Natural killer cell (primary cell): Measurements from ENCODE around the gene HAUS7. TPM values are rescaled to one million over a fixed set of nuclear protein-coding genes. Genes with fewer than 3 reads are reported as not detected.

Source experiments
- ATAC-seq, 3 donors: fragments of 150-1000 bp in 2 of 3; fragments of 200-7000 bp in 1 of 3; cut with Tn5 transposase; 1 replicate in 1 of 3; 2 replicates in 2 of 3; pipeline ENCODE4 v1.10.0; 2021; ENCODE audit warnings: mild to moderate bottlenecking in 2 of 3, moderate library complexity in 2 of 3
- DNase-seq, 2 donors: peaks; one replicate each; pipeline versions ENCODE4 v3.0.0 to v3.0.0-alpha.2; 2013 to 2021; ENCODE audit warnings: mixed read lengths in 1 of 2
- H3K27ac ChIP-seq: one replicate; pipeline ENCODE4 v1.5.1; 2013; ENCODE audit warnings: mild to moderate bottlenecking, low read length
- H3K27me3 ChIP-seq: one replicate; pipeline ENCODE4 v1.6.1; 2013; ENCODE audit warnings: low read length; ENCODE audit not compliant: control insufficient read depth, insufficient read depth
- H3K36me3 ChIP-seq: one replicate; pipeline ENCODE4 v1.6.1; 2013; ENCODE audit warnings: low read length; ENCODE audit not compliant: control insufficient read depth, insufficient read depth
- H3K4me1 ChIP-seq: one replicate; pipeline ENCODE4 v1.6.1; 2013; ENCODE audit warnings: low read length; ENCODE audit not compliant: control insufficient read depth, insufficient read depth
- H3K4me3 ChIP-seq: one replicate; pipeline ENCODE4 v1.5.1; 2013; ENCODE audit warnings: low read length
- H3K9me3 ChIP-seq: one replicate; pipeline ENCODE4 v1.6.1; 2013; ENCODE audit warnings: low read length; ENCODE audit not compliant: control insufficient read depth, insufficient read depth
- H3K27ac Mint-ChIP-seq, 2 donors: one replicate each; pipeline ENCODE4 v1.8.0; 2022; ENCODE audit warnings: mild to moderate bottlenecking in 2 of 2, mixed read lengths in 2 of 2, moderate library complexity in 1 of 2
- H3K27me3 Mint-ChIP-seq, 2 donors: one replicate each; pipeline ENCODE4 v1.8.0; 2022; ENCODE audit warnings: low read depth in 2 of 2, mixed read lengths in 2 of 2
- H3K36me3 Mint-ChIP-seq: one replicate; pipeline ENCODE4 v1.8.0; 2022; ENCODE audit warnings: mixed read lengths
- H3K4me1 Mint-ChIP-seq, 2 donors: one replicate each; pipeline ENCODE4 v1.8.0; 2022; ENCODE audit warnings: mixed read lengths in 2 of 2
- H3K4me3 Mint-ChIP-seq: one replicate; pipeline ENCODE4 v1.8.0; 2022; ENCODE audit warnings: mild to moderate bottlenecking, moderate library complexity, mixed read lengths
- H3K9me3 Mint-ChIP-seq, 2 donors: one replicate each; pipeline ENCODE4 v1.8.0; 2022; ENCODE audit warnings: mixed read lengths in 2 of 2
- WGBS: methylation state at CpG from one replicate; pipeline ENCODE4 v1.1.7; 2013; ENCODE audit warnings: missing lambda C conversion rate; ENCODE audit not compliant: insufficient coverage; 5-methylcytosine and 5-hydroxymethylcytosine counted together
- intact Hi-C: fragments of 100-400 bp; cut with micrococcal nuclease; formaldehyde crosslinking; loops from one replicate; pipeline ENCODE4 v1.14.2; 2022
- total RNA-seq, 4 donors: library from RNA; stranded (reverse); fragments of 120-200 nt in 1 of 4; gene quantifications; one replicate each; pipeline versions ENCODE4 v1.2.3 to v1.2.4, GENCODE V29; 2013 to 2022
- TF ChIP-seq, protein P1 (sequence below): fragments of 200-600 bp; IDR thresholded peaks from one replicate; pipeline ENCODE4 v1.8.0; 2022; ENCODE audit warnings: antibody characterized with exemption

The HAUS7 gene
- total RNA-seq, 3 donors from 2014 or later (not counting 1 experiment from before 2014, with no cell fraction given) = 27.4 to 33.1 (median 31.9) TPM

- DNase-seq (no peak), ATAC-seq (no peak)
- TF ChIP-seq, protein P1, sequence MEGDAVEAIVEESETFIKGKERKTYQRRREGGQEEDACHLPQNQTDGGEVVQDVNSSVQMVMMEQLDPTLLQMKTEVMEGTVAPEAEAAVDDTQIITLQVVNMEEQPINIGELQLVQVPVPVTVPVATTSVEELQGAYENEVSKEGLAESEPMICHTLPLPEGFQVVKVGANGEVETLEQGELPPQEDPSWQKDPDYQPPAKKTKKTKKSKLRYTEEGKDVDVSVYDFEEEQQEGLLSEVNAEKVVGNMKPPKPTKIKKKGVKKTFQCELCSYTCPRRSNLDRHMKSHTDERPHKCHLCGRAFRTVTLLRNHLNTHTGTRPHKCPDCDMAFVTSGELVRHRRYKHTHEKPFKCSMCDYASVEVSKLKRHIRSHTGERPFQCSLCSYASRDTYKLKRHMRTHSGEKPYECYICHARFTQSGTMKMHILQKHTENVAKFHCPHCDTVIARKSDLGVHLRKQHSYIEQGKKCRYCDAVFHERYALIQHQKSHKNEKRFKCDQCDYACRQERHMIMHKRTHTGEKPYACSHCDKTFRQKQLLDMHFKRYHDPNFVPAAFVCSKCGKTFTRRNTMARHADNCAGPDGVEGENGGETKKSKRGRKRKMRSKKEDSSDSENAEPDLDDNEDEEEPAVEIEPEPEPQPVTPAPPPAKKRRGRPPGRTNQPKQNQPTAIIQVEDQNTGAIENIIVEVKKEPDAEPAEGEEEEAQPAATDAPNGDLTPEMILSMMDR = no peak
- Mint-ChIP-seq H3K9me3 (no peaks in the 10 kb centered on the region), H3K4me3 (no peak overlapping the region), H3K36me3 (no peaks in the 10 kb centered on the region), H3K4me1 (no peaks in the 10 kb centered on the region), H3K27ac (no peak overlapping the region), H3K27me3 (peaks cover 0 to 12% of the 10 kb centered on the region in 2 donors)
- Histone ChIP-seq H3K4me3 (no peak overlapping the region), H3K9me3 (no peaks in the 10 kb centered on the region), H3K36me3 (no peaks in the 10 kb centered on the region), H3K27me3 (no peaks in the 10 kb centered on the region), H3K27ac (no peak overlapping the region), H3K4me1 (no peaks in the 10 kb centered on the region)
- intact Hi-C loops = no loop called here
- WGBS = 94% methylated on average over 2 of the region's 7 CpGs
Measured at GRCh38 chrX:153441296-153441695, 29.1 kb downstream of the HAUS7 start.

DNA sequence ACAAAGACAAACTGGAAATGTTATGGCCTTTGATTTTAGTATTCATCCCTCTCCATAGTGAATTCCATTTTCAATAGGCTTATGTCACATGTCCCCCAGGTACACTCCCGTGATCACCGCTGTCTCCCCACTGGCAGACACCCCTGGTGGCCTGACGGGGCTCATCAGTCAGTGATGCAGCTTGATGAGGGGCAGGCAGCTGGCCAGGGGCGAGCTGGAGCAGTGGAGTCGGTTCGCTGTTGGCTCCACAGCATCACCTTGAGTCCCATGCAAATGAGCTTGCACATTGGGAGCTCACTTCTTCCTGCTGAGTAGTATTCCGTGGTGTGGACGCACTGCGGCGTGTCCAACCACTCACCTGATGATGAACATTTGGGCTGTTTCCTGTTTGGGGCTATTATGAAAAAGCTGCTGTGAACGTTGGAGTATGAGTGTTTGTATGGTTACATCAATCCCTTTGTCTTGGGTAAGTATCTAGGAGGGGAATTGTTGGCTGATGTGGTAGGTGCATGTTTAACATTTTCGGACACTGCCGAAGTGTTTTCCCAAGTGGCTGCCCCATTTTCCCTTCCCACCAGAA, 29.7 kb downstream of the HAUS7 start:
- DNase-seq = no peak
- TF ChIP-seq, protein P1 = no peak
- Mint-ChIP-seq H3K4me1 (no peaks in the 10 kb centered on the region), H3K27ac (no peak overlapping the region), H3K36me3 (no peaks in the 10 kb centered on the region), H3K4me3 (no peak overlapping the region), H3K9me3 (no peaks in the 10 kb centered on the region), H3K27me3 (peaks cover 0 to 14% of the 10 kb centered on the region in 2 donors)
- Histone ChIP-seq H3K4me3 (no peak overlapping the region), H3K27me3 (no peaks in the 10 kb centered on the region), H3K27ac (no peak overlapping the region), H3K4me1 (no peaks in the 10 kb centered on the region), H3K36me3 (no peaks in the 10 kb centered on the region), H3K9me3 (no peaks in the 10 kb centered on the region)
- no peak for ATAC-seq
- WGBS = 82% methylated on average over 11 of the region's 13 CpGs
- intact Hi-C loops = no loop called here

- no peak for DNase-seq
- Mint-ChIP-seq H3K36me3 (no peaks in the 10 kb centered on the region), H3K9me3 (no peaks in the 10 kb centered on the region), H3K4me3 (no peak overlapping the region), H3K27ac (no peak overlapping the region), H3K27me3 (peaks cover 0 to 14% of the 10 kb centered on the region in 2 donors), H3K4me1 (no peaks in the 10 kb centered on the region)
- WGBS = 86% methylated on average over 4 of the region's 4 CpGs
- no peaks in the 10 kb centered on the region for H3K27me3 ChIP-seq
- H3K4me1 ChIP-seq = no peaks in the 10 kb centered on the region
- no peaks in the 10 kb centered on the region for H3K9me3 ChIP-seq
- no peak overlapping the region for H3K4me3 ChIP-seq
- H3K27ac ChIP-seq = no peak overlapping the region
- no peak for ATAC-seq
- intact Hi-C loops = no loop called here
- no peaks in the 10 kb centered on the region for H3K36me3 ChIP-seq
- TF ChIP-seq, protein P1 = no peak
Measured at GRCh38 chrX:153439977-153440376, 30.4 kb downstream of the HAUS7 start.

DNA sequence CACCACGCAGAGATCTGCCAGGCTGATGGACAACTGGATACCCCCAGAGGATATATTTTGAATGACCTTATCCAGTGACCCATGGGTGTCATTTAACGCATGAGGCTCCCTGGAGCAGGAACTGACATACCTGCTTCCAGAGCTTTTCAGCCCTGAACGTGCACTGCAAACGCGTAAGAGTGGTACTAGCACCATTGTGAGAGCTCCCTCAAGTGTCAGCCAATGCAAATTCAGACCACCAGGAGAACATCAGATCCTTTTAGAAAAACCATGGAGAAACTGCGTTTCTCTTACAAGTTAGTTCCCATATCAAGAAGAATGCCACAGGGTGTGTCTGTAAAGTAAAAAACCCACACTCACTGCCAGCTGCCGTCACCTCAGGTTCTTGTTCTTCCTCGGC, 31.8 kb downstream of the HAUS7 start:
- no peaks in the 10 kb centered on the region for H3K4me1 Mint-ChIP-seq
- H3K36me3 ChIP-seq = no peaks in the 10 kb centered on the region
- H3K36me3 Mint-ChIP-seq = no peaks in the 10 kb centered on the region
- 28% methylated on average over 7 of the region's 8 CpGs for WGBS
- H3K9me3 ChIP-seq = no peaks in the 10 kb centered on the region
- H3K4me3 ChIP-seq = no peak overlapping the region
- DNase-seq (no peak), ATAC-seq (no peak)
- H3K4me3 Mint-ChIP-seq = no peak overlapping the region
- H3K27me3 ChIP-seq = no peaks in the 10 kb centered on the region
- no peaks in the 10 kb centered on the region for H3K9me3 Mint-ChIP-seq
- TF ChIP-seq, protein P1 = no peak
- peaks cover 0 to 14% of the 10 kb centered on the region in 2 donors for H3K27me3 Mint-ChIP-seq
- H3K4me1 ChIP-seq = no peaks in the 10 kb centered on the region
- no peak overlapping the region for H3K27ac Mint-ChIP-seq
- no peak overlapping the region for H3K27ac ChIP-seq
- intact Hi-C loops = no loop called here
